Fibroblast of skin of right quadriceps (primary cell): ENCODE measurements around the gene PTPRE.
"Not testable (repeated sequence)": the region's sequence is repeated elsewhere in the genome, so short reads cannot be mapped to it uniquely, and the experiment has no call there.

ENCODE experiments used
- DNase-seq: peaks from one replicate; pipeline ENCODE4 v3.0.0-alpha.2; 2013

Gene PTPRE

DNA sequence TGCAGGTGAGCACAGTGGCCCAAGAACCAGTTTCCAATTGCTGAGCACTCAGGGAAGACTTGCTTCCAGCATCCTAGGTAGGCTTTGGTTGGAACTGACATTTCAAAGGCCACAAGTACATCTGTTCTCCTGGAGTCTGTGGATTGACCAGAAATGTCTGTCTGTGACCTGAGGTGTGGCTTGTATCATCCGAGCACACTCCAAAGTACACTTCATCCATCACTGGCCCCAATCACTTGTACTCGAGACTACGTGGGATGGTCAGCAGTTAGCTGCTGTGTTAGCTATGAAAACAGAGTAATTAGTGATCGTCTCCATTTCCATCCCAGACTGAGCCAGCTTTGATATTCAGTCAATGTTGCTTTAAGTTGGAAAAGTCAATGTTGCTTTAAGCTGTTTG is 174.3 kb downstream of the PTPRE start:
- DNase-seq: no peak

DNA sequence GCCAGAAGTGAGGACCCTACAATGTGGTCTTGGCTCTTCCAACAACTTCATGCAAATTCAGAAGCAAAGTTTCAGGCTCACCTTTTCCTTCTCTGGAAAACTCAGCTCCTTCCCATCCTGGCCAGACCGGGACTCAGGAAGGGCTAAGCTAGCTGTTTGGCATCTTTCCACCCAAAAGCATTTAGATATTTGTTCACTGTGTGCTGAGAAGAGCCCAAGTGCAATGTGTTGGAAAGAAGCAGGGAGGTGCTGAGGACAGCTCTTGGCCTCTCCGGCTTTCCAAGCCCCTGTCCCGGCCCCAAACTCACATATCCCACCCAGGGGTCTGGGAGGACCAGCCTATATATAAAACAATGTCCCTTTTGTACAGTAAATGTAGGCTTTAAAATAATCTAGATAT is 174.8 kb downstream of the PTPRE start:
- no peak for DNase-seq

GRCh38 chr10:128083191-128083895 is 176.4 kb downstream of the PTPRE start:
- no peak for DNase-seq

DNA sequence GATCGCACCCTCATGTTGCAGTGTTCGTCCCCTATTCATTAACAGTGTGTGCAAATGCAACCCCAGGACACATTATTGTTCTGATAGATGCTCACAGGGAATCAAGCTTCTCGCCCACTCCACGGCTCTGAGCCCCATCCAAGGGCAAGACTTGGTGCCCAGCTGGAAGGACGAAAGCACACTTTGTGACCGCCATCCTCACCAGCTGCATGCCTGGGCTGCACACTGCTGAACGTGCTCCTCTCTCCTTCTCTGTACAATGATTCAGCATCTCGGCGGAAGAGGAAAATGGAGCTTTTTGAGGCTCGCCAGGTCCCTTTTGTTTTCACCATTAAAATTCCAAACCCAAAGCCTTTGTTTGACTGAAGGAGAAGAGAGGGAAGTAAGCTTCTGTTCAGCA is 177.5 kb downstream of the PTPRE start:
- no peak for DNase-seq

DNA sequence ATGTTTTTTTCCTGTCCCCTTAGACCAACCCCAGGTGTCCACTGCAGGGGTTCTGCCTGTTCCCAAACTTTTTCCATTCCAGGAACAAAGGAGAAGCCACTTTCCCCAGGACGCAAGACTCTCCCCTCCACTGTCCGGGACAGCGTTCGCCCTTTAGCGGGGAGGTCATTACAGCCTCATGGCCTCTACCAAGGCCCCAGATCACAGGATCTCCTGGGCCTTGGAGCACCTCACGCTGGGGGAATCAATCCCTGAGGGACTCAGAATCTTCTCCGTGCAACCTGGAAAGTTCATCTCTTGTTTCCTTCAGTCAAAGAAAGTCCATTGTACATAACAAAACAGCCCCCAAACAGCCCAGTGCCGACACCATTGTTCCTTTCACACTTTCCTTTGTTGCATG is 178.1 kb downstream of the PTPRE start:
- DNase-seq: no peak

- no peak for DNase-seq
Measured at GRCh38 chr10:128086003-128086863, 179.3 kb downstream of the PTPRE start.

DNA sequence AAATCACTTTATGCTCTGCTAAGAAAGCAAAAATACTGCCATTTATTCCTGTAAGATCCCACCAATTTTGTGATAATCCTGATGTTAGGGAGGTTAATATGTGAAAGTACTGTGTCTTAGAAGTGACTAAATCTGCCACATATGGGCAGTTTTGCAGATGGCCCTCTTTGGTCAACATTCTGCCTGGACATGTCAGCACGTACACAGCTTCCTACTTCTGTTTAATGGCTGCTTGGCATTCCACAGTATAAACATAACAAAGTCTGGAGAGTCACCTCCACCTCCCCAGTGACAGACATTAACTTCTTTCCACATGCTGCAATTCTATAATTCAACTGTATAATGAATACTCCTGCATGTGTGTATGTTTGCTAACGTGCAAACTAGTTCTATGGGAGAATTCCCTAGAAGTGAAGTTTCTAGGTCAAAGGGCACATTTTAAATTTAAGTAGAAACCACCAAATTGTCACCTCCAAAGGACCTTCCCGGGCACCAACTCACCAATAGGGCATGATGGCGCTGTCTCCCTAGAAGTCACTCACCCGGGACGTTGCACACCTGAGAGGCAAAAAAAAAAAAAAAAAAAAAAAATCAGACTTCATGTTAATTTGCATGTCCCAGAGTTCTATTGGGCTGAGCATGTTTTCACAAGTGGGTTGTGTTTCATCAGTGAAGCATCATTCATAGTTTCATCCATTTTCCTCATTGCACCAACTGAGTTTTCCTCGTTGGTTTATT is 180.4 kb downstream of the PTPRE start:
- DNase-seq: no peak

GRCh38 chr10:128087884-128088709 is 181.2 kb downstream of the PTPRE start:
- DNase-seq: no peak

- DNase-seq: no peak
Measured at GRCh38 chr10:128091636-128092210, 184.8 kb downstream of the PTPRE start.

DNA sequence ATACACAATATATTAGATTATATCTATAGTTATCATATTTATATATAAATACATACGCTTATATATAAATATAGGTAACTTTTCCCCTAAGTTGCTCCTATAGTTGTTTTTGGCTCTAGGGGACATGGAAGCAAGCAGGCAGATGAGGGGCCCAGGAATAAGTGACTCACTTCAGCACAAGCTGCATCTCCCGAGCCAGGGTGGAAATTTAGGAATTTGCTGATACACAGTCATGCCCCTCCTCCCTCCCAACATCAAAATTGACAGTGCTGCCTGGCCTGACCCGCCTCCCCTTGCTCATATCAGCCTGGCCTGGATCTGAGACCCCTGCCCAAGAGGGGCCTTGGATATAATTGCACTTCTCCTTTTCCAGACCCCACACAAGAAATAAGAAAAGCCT is 185.6 kb downstream of the PTPRE start:
- peak; percentile 27 for DNase-seq

GRCh38 chr10:128094596-128094995 is 187.7 kb downstream of the PTPRE start:
- not testable (repeated sequence) for DNase-seq

DNA sequence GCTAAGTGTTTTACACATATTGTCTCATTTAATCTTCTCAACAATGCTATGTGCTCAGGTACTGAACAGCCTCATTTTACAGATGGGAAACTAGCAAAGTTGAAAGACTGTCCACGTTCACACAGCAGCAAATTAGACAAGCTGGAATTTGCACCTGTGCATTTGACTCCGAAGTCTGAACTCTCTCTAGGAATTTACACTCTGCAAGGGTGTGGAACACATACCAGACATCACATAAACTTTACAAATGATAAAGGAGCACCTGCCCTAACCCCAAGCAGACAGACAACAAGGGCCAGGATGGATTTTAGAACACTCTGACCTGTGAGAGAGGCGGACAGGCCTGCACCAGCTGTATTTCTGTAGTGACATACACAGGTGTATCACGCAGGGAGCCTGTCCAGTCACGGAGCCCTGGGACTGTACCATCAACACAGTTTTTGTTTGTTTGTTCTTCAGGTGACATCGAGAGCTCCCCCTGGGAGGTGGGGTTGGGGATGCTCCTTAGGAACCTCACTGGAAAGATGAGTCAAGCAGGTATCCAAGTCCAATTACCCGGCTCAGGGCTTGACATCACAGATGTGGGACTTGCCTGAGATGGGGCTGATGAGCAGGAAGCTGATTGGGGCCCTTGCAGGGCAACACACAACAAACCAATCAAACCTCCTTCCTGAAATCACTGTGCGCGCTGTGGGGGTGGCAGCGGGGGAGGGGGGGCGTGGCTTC is 188.3 kb downstream of the PTPRE start:
- DNase-seq: no peak

DNA sequence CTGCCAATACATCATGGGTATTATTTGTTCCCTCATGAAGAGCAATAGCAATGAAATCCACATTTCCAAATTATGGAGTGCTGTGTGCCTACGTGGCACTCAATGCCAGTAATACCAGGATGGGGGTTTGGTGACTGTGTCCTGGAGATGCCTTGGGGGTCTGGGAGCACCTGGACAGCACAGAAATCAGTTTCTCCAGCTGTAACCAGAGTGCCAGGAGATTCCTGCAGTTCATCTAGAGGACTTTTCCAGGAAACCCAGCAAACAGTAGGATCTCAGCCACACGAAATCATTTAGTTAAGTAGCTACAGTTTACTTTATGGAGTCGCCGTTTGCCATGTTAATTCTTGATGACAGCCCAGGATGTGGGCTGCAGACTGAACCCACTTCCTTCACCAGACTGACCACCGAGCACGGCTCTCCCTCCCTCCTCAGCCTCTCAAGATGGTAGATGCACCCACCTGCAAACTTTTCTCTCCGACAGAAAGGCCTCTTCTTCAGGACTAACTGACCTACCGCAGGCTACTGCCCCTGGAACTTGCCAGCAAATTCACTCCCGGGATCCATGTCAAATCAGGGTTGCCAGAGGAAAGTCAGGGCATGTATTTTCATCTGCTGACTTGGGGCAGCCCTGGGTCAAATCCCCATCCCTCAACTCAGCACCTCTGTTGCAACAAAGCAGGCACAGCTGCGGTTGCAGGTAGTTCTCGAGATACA is 189.0 kb downstream of the PTPRE start:
- DNase-seq: no peak

GRCh38 chr10:128096486-128097199 is 189.7 kb downstream of the PTPRE start:
- peak; percentile 14 for DNase-seq

GRCh38 chr10:128097783-128098182 is 190.9 kb downstream of the PTPRE start:
- DNase-seq: peak; percentile 29

- no peak for DNase-seq
Measured at GRCh38 chr10:128098631-128099030, 191.7 kb downstream of the PTPRE start.

DNA sequence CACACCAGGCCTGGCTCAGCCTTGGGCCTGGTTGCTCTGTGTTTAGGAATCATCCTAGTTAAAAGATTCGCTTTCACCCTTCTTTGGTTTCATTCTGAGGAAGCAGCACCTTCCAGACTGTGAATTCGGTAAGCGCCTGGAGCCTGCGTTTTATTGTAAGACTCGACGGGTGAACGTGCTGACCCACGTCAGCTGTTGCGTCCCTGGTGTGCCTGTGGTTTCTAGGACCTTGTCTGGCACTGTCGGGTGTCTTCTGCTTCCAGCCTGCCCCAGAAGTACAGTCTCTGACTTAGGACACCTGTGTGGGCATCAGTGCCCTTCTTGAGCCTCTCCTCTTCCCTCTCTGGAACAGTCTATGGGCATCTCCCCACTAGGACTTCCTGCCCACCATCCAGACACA is 193.0 kb downstream of the PTPRE start:
- no peak for DNase-seq

DNA sequence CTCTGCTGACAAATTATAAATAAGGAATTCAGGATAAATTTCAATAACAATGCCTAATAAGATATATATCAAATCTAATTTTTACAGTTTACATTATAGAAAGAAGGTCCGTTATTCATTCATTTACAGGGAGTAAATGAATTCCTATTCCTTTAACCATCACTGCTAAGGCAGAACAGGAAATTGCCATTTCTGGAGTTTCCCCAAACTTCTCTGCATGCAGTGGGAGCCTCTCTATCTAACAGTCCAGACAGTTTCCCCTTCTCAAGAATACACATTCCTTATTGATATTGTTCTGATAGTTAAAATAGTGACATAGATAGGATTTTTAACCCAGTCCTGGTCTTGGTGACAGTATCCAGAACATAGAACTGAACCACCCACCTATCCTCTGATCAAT is 195.0 kb downstream of the PTPRE start:
- no peak for DNase-seq

DNA sequence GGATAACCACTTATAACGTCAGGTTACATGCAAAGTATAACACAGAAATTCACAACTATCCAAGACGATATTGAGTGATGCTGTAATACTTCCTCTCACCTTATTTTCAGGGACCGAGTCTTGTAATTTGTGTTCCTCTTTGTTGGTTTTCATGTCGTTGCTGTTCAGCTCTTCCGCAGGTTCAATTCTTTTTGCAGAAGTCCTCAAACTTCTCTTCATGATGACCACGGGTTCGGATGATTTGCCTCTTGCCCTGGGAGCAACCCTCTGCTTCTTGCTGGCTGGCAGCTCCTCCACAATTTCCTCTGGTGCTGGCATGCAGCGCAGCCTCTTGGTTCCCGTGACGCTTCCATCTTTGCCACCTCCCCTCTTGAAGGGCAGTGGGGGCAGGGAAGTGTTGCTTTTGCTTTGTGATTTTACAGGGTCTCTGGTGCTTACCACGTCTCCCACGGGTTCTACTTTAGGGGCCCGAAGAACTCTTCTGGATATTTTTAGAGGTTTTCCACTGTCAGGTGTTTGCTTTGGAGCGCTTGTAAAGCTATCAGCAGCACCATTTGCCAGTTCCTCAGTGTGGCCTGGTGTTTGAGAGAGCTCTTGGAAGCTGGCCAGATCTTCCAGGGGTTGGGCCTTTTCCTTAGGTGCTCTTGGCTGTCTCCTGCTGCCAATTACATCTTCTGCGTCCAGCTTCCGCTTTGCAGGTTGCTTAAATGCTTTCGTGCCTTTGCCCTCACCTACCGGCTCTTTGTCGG is 195.8 kb downstream of the PTPRE start:
- no peak for DNase-seq
